Activated CD4-positive, CD25-positive, alpha-beta regulatory T cell treated with anti-CD3 and anti-CD28 coated beads, Interleukin-2, amount 50 U/mL, for 24 hours (primary cell): ENCODE results near the gene IPO4.
"Not testable (repeated sequence)": the region's sequence is repeated elsewhere in the genome, so short reads cannot be mapped to it uniquely, and the experiment has no call there.

Experiments used
- ATAC-seq, 2 donors: fragments of 150-1000 bp; cut with Tn5 transposase; one replicate each; pipeline ENCODE4 v1.10.0; 2021; ENCODE audit warnings: mild to moderate bottlenecking in 1 of 2, moderate library complexity in 1 of 2

IPO4 gene

GRCh38 chr14:24216345-24216699 lies 27.7 kb upstream of the IPO4 start:
- ATAC-seq: no peak

GRCh38 chr14:24215495-24216344 lies 27.1 kb upstream of the IPO4 start, which contains the start of gene MDP1:
MDP1 (minus strand) TSS chr14:24216066; CDS start chr14:24215955, 111 bp downstream.
- ATAC-seq: peak; percentile 67 to 68

GRCh38 chr14:24213866-24214662 lies 25.4 kb upstream of the IPO4 start:
- no peak for ATAC-seq

GRCh38 chr14:24212924-24213865 lies 24.6 kb upstream of the IPO4 start, which contains the start of gene CHMP4A:
CHMP4A (minus strand) TSS chr14:24213488; CDS start chr14:24213439, 49 bp downstream.
- ATAC-seq: peak; percentile 86

GRCh38 chr14:24211311-24211710 lies 22.7 kb upstream of the IPO4 start:
- no peak for ATAC-seq

- no peak for ATAC-seq
These were observed 19.0 kb upstream of the IPO4 start for GRCh38 chr14:24207625-24208024.

- no peak for ATAC-seq
These were observed 18.5 kb upstream of the IPO4 start for GRCh38 chr14:24207104-24207551.

GRCh38 chr14:24206260-24207103 lies 17.9 kb upstream of the IPO4 start:
- no peak for ATAC-seq

GRCh38 chr14:24204163-24205146 lies 15.8 kb upstream of the IPO4 start:
- ATAC-seq: no peak

- not testable (repeated sequence) for ATAC-seq
These were observed 14.8 kb upstream of the IPO4 start for GRCh38 chr14:24203249-24203886.

GRCh38 chr14:24202538-24202937 lies 13.9 kb upstream of the IPO4 start:
- ATAC-seq: not testable (repeated sequence)

GRCh38 chr14:24198814-24199524 lies 10.4 kb upstream of the IPO4 start:
- no peak for ATAC-seq

- ATAC-seq: no peak
These were observed 8.4 kb upstream of the IPO4 start for GRCh38 chr14:24197056-24197450.

- ATAC-seq: no peak
These were observed 7.7 kb upstream of the IPO4 start for GRCh38 chr14:24196071-24197055.

GRCh38 chr14:24195186-24196070 lies 6.8 kb upstream of the IPO4 start, which contains the start of gene TM9SF1:
TM9SF1 (minus strand) TSS chr14:24195441; CDS start chr14:24195019, 422 bp downstream.
- peak; percentile 93 to 97 for ATAC-seq

- ATAC-seq: no peak
These were observed 6.2 kb upstream of the IPO4 start for GRCh38 chr14:24194873-24195185.
